ENCODE data around the gene S100A12.

DNA sequence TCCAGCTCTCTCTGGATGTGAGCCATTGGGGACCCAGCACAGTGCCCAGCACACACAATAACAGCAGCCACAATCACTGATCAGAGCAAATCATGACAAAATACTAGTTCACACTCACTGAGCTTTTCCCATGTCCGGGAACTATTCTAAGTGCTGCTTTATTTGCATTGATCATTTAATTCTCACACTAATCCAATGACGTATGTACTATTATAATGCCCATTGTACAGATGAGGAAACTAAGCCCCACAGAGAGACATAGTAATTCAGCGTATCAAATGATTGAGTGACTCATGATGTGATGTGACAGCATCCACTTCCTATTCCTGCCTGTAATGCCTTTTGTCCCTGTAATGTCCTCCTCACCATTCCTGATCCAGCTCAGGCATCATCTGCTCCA is 17.4 kb upstream of the S100A12 start:
- TF ChIP-seq EP300 (IDR thresholded peaks at IDR 0.05) (no peak), POLR2A (IDR thresholded peaks at IDR 0.05) (no peak)
